GM12873 (cell line): ENCODE data around the gene EDNRB.

Source experiments
- CTCF ChIP-seq: IDR thresholded peaks from 2 replicates; pipeline ENCODE4 v1.5.1; 2012; ENCODE audit warnings: low read depth, mild to moderate bottlenecking, moderate library complexity, low read length, control low read depth; ENCODE audit not compliant: insufficient read depth; ENCODE audit errors: missing control alignments

The EDNRB gene

DNA sequence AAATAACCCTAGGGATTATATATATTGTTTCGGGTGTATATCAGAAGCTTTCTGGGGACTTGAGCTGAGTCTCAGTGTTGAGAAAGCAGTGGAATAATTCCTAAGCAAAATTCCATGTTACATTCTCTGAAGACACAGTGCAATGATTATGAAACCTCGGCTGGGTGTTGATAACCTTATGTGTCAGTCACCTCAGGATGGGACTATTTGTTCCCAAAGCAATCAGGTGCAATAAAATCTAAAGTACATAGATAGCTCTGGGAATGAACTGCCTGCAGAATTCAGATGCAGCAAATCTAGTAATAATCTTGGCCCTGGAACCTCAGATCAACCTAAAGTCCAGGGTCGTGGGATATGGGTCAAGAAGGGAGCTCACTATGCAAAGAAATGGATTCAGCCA is 53.0 kb downstream of the EDNRB start:
- TF ChIP-seq CTCF = no peak

GRCh38 chr13:77863144-77863543 is 55.5 kb downstream of the EDNRB start:
- TF ChIP-seq CTCF = no peak

DNA sequence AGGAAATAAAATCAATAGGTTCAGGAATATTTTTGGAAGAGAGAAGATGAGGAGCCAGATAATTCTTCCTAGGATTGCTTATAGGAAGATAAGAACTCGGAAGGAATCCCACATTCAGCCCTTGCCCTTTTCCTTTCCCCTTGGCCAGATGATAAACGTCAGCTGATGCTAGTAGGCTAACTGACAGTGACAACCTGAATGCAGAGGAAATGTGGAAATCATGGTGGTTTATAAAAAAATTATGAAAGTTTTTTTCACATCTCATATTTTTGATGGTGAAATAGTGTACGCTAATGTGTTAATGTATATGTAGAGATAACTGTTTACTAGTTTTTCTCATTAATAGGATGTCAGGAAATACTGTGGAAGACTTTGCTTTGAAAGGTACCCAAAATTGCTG is 56.9 kb downstream of the EDNRB start:
- no peak for TF ChIP-seq CTCF

DNA sequence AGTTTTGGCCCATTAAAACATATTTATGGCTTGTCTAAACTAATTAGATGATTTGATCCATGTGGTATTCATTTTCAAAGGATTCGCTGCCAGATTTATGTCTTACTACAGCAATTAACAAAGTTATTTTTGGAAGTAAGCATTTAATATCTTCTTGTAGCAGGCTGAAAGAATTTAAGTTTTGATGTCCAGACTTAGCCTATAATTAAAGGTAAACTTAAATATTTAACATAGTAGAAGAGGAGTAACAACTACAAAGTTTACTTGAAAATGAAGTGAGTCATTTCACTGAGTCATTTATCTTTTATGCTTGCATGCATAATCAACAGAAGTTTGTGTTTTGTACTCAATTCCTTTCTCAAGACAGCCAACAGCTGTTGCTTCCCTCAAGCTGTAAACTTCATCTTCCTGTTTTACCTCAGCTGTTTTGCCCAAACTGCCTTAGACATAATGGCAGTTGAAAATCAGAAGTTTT is 58.1 kb downstream of the EDNRB start:
- TF ChIP-seq CTCF = no peak

DNA sequence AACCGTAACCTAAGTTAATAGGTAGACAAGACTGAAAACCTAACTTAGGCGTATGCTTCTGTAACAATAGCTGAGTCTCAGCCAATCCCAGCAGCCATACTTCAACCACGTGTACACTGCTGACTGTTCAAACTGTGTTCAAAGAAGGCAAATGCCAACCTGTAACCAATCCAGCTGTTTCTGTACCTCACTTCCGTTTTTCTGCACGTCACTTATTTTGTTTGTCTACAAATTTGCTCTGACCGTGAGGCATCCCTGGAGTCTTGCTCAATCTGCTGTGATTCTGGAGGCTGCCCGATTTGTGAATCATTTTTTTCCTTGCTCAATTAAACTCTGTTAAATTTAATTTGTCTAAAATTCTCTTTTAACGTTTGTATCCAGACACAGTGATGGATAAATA is 59.2 kb downstream of the EDNRB start:
- TF ChIP-seq CTCF = no peak

DNA sequence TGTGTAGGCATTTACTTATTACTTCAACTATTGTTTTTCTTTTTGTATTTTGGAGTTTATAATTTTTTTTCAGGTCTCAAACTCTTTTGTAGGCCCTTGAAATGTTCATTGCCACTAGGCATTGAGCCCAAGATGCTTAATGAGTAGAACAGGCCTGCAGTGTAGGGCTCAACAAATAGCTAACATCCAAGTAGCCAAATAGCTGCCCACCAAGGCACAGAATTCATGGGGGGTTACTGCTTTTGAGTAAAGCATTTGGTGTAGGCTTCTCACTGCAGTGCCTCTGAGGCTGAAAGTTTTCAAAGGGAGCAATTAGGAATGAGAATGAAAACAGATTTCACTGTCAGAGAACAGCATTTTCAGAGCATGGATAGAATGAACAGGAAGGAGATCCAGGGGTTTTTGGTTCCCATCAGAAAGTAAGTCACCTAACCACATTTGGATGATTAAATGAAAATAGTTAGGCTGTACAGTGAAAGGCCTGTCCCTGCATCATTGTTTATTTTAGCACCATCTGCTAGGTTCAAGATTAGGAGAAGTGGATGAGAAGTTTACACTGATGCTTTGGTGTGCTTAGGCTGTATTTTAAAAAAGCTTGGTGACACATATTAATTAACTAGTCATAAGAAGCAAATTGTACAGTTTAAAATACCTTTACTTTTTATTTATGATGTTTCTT is 61.0 kb downstream of the EDNRB start:
- no peak for TF ChIP-seq CTCF

DNA sequence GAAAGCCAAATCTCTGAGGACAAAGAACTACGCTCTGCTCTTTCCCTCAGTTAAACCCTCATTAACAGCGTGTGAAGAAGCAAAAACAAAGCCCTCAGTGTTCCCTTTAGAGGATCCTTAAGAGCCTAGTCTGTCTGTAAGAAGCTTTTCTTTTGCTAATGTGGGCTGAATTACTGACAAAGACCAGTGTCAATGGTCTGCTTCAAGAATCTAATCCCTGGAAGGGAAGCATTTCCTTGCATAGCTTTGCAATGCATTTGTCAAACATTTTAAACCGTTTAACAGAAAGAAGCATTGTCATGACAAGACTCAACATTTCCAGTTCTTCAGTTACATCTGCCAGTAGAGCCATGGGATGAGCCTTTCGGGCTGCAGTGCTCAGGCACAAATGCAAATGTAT is 64.9 kb downstream of the EDNRB start:
- no peak for TF ChIP-seq CTCF
